GM18861 (cell line): ENCODE results near the gene CD34.

Experiments used
- ATAC-seq: cut with Tn5 transposase; IDR thresholded peaks from one replicate; pipeline ENCODE4 v1.9.1; 2021; ENCODE audit not compliant: unreplicated experiment

The CD34 gene

DNA sequence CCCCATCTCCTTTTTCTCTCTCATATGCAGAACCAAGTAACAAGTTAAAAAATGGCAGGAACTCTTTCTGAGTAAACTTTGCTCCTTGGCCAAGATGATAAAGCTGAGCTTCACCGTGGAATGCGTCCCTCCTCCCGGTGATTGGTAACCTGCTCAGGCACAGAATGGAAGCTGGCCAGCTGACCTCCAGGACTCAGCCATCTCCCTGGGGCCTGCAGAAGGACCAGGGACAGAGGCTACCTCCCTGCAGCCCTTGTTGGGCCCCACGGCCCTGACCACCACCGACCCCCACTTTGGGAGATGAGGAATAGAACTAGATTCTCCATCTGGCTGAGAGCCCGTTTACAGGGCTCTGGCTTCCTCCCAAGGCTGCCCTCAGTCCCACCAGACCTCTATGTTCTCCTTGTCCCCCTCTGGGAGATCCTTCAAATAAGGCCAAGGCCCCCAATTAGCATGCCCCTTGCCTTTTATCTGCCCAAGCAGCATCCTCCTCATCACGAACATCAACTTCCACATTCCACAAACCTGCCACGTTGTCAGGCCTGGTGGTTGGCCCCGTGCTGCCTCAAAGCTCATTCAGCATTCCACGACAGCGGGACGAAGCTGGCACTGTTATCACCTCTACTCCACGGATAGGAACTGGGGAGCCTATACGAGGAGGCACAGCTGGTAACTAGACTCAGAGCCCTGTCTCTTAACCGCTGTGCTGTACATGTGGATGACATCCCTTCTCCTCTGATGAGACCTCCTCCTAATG, 74.2 kb downstream of the CD34 start:
- no peak for ATAC-seq

DNA sequence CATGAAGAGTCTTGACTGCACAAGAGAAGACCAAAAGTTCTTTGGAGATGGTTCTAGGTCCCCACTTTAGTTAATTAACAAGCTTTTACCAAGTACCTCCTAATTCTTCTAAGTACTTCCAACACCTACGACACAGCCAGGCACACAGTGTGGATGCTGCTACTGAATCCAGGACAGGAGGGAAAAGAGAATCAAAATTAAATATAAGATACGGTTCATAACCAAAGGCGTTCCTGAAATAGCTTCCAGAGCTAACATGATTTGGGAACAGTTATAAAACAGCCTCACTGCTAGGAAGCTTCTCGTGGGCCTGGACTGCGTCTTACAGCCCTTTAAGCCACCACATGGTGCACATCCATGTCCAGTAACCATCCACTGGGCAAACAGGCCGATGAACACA, 75.0 kb downstream of the CD34 start:
- ATAC-seq: no peak

- ATAC-seq: no peak
Observed at GRCh38 chr1:207833956-207834660, 76.8 kb downstream of the CD34 start.

DNA sequence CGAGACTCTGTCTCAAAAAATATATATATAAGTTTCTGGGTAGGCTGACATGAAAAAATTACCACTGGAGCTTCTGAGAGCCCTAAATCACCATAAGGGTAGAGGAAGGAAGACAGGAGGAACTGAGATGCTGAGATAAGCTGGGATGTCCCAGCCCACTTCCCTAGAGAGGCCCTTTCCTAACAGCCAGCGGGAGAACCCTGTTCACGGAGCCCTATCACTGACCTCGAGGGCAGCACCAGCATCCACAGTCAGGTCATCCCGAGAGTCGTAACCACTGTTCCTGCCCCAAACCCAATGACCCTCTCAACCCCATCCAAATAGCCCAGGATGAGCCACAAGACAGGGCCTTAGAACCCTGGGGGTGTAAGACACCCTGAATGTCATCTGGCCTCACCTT, 77.5 kb downstream of the CD34 start:
- no peak for ATAC-seq

DNA sequence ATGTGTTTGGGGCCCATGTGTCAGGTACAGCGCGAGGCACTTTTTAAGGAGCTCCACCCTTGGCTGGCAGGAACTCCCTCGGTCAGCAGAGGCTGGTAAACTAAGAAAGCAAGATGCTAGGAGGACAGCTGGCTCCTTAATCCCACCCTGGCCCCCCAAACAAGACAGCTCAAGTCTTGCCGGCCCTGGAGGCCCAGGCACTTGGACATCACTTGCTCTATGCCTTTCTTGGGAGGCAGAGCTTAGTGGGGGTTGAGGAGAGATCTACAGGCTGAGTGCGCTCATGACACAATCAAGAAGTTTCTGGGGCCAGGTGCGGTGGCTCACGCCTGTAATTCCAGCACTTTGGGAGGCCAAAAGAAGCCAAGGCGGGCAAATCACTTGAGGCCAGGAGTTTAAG, 78.1 kb downstream of the CD34 start:
- no peak for ATAC-seq

DNA sequence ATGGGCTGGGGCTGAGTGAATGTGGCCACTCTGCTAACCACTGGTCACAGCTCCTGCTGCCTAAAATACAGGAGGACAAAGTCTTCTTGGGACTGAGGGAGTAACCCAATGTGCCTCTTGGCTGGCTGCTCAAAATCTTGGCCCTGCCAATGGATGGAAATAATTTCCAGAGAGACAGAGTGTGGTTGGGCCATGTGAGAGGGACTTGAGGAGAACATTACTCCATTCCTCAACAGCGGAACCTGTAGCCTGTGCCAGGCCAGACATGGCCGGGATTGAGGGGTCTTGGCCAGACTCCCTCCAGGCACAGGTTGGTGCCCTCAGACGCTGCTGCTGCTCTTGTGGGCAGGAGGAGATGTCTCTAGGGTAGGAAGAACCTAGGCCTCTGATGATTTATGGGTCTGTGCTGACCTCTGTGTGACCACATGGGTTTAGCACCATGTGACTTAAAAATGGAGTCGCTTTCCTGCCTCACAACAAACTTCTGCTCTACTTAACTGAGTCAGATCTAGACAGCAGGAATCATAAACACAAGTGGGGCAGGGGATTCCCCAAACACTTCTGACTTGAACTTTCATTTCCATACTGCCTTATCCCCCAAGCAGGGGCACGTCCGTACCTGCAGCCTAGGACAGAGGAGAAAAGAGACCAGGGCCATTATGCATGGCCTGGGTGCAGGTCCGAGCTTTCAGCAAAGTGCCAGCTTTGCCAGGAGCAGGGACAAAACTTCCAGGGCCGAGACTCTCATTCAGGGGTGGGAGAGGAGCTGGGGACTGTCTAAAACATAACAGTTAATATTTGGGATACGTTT, 79.2 kb downstream of the CD34 start:
- ATAC-seq: peak; percentile 84
